ENCODE results near the gene SPANXN3. TPM values are rescaled to one million over a fixed set of nuclear protein-coding genes. Genes with fewer than 3 reads are reported as not detected.
"Not testable (repeated sequence)": the region's sequence is repeated elsewhere in the genome, so short reads cannot be mapped to it uniquely, and the experiment has no call there.

Gene SPANXN3
- not detected for polyA plus RNA-seq

GRCh38 chrX:143517375-143517774 is at the start of gene SPANXN3:
Gene SPANXN3 (minus strand): TSS chrX:143517475. CDS start chrX:143517391, 84 bp downstream.
- DNase-seq; H3K27ac Mint-ChIP-seq; H3K36me3 Mint-ChIP-seq; H3K4me3 Mint-ChIP-seq; H3K4me1 Mint-ChIP-seq; H3K27me3 Mint-ChIP-seq (ENCODE audit: low read depth in 3 of 3): not testable (repeated sequence)
- peaks cover 0 to 14% (median 6%) of the 10 kb centered on the region in 6 donors for H3K9me3 Mint-ChIP-seq

GRCh38 chrX:143536176-143536575 is 18.9 kb upstream of the SPANXN3 start:
- Mint-ChIP-seq H3K4me3 (no peak overlapping the region), H3K36me3 (no peaks in the 10 kb centered on the region), H3K9me3 (peaks cover 0 to 12% (median 1%) of the 10 kb centered on the region in 6 donors), H3K27ac (no peak overlapping the region), H3K27me3 (ENCODE audit: low read depth in 3 of 3) (peaks cover 0 to 4% (median 0%) of the 10 kb centered on the region in 3 donors), H3K4me1 (no peaks in the 10 kb centered on the region)
- DNase-seq: no peak

GRCh38 chrX:143502196-143502595 is 15.1 kb downstream of the SPANXN3 start:
- H3K27ac Mint-ChIP-seq, DNase-seq, H3K36me3 Mint-ChIP-seq: not testable (repeated sequence)

GRCh38 chrX:143500751-143501150 is 16.5 kb downstream of the SPANXN3 start:
- H3K27me3 Mint-ChIP-seq (ENCODE audit: low read depth in 3 of 3): peaks cover 0 to 4% (median 0%) of the 10 kb centered on the region in 3 donors
- no peak for DNase-seq
- H3K27ac Mint-ChIP-seq: no peak overlapping the region
- H3K9me3 Mint-ChIP-seq: peaks cover 4 to 24% (median 13%) of the 10 kb centered on the region in 6 donors
- H3K4me3 Mint-ChIP-seq: no peak overlapping the region
- H3K36me3 Mint-ChIP-seq: peaks cover 0 to 4% (median 0%) of the 10 kb centered on the region in 3 donors
- no peaks in the 10 kb centered on the region for H3K4me1 Mint-ChIP-seq

More at GRCh38 chrX:143502196-143502595, 15.1 kb downstream of the SPANXN3 start:
- not testable (repeated sequence) for H3K4me3 Mint-ChIP-seq; H3K4me1 Mint-ChIP-seq; H3K27me3 Mint-ChIP-seq (ENCODE audit: low read depth in 3 of 3)
- peaks cover 4 to 15% (median 10%) of the 10 kb centered on the region in 6 donors for H3K9me3 Mint-ChIP-seq

GRCh38 chrX:143486105-143486504 is 31.2 kb downstream of the SPANXN3 start:
- DNase-seq: no peak
- peaks cover 0 to 5% (median 0%) of the 10 kb centered on the region in 3 donors for H3K27me3 Mint-ChIP-seq (ENCODE audit: low read depth in 3 of 3)
- H3K27ac Mint-ChIP-seq: no peak overlapping the region
- H3K4me1 Mint-ChIP-seq: no peaks in the 10 kb centered on the region
- no peak overlapping the region for H3K4me3 Mint-ChIP-seq
- peaks cover 0 to 10% (median 4%) of the 10 kb centered on the region in 6 donors for H3K9me3 Mint-ChIP-seq
- H3K36me3 Mint-ChIP-seq: no peaks in the 10 kb centered on the region

- peaks cover 0 to 4% (median 0%) of the 10 kb centered on the region in 6 donors for H3K9me3 Mint-ChIP-seq
- no peak overlapping the region for H3K4me3 Mint-ChIP-seq
- H3K4me1 Mint-ChIP-seq: no peaks in the 10 kb centered on the region
- DNase-seq: no peak
- no peaks in the 10 kb centered on the region for H3K36me3 Mint-ChIP-seq
- H3K27me3 Mint-ChIP-seq (ENCODE audit: low read depth in 3 of 3): peaks cover 0 to 2% (median 2%) of the 10 kb centered on the region in 3 donors
- no peak overlapping the region for H3K27ac Mint-ChIP-seq
Observed at GRCh38 chrX:143476751-143477150, 40.5 kb downstream of the SPANXN3 start.

GRCh38 chrX:143472347-143472938 is 44.8 kb downstream of the SPANXN3 start:
- Mint-ChIP-seq H3K27me3 (ENCODE audit: low read depth in 3 of 3) (peaks cover 2 to 5% (median 4%) of the 10 kb centered on the region in 3 donors), H3K27ac (no peak overlapping the region), H3K9me3 (peaks cover 0 to 4% (median under 1%) of the 10 kb centered on the region in 6 donors), H3K4me1 (no peaks in the 10 kb centered on the region), H3K36me3 (no peaks in the 10 kb centered on the region), H3K4me3 (no peak overlapping the region)
- DNase-seq: no peak

- no peak for DNase-seq
- H3K27ac Mint-ChIP-seq: no peak overlapping the region
- H3K4me1 Mint-ChIP-seq: no peaks in the 10 kb centered on the region
- peaks cover 0 to 8% (median 0%) of the 10 kb centered on the region in 6 donors for H3K9me3 Mint-ChIP-seq
- no peaks in the 10 kb centered on the region for H3K36me3 Mint-ChIP-seq
- peaks cover 0 to 6% (median 3%) of the 10 kb centered on the region in 3 donors for H3K27me3 Mint-ChIP-seq (ENCODE audit: low read depth in 3 of 3)
- no peak overlapping the region for H3K4me3 Mint-ChIP-seq
Observed at GRCh38 chrX:143466130-143466529, 51.1 kb downstream of the SPANXN3 start.

GRCh38 chrX:143462696-143463095 is 54.6 kb downstream of the SPANXN3 start:
- DNase-seq: no peak
- Mint-ChIP-seq H3K27me3 (ENCODE audit: low read depth in 3 of 3) (peaks cover 0 to 5% (median 0%) of the 10 kb centered on the region in 3 donors), H3K36me3 (no peaks in the 10 kb centered on the region)

GRCh38 chrX:143461606-143462005 is 55.7 kb downstream of the SPANXN3 start:
- no peaks in the 10 kb centered on the region for H3K36me3 Mint-ChIP-seq
- H3K4me3 Mint-ChIP-seq: no peak overlapping the region
- DNase-seq: no peak
- H3K4me1 Mint-ChIP-seq: no peaks in the 10 kb centered on the region
- H3K27ac Mint-ChIP-seq: no peak overlapping the region
- peaks cover 0 to 14% (median 3%) of the 10 kb centered on the region in 6 donors for H3K9me3 Mint-ChIP-seq
- H3K27me3 Mint-ChIP-seq (ENCODE audit: low read depth in 3 of 3): peaks cover 0 to 5% (median 0%) of the 10 kb centered on the region in 3 donors

More at GRCh38 chrX:143462696-143463095, 54.6 kb downstream of the SPANXN3 start:
- no peak overlapping the region for H3K4me3 Mint-ChIP-seq
- no peak overlapping the region for H3K27ac Mint-ChIP-seq
- peaks cover 0 to 8% (median 3%) of the 10 kb centered on the region in 6 donors for H3K9me3 Mint-ChIP-seq
- H3K4me1 Mint-ChIP-seq: no peaks in the 10 kb centered on the region

Other genes starting within 250 kb of the SPANXN3 start
- not detected for gene SLITRK4, start 118.6 kb upstream of the SPANXN3 start, polyA plus RNA-seq
- gene SPANXN2, start 203.3 kb upstream of the SPANXN3 start, polyA plus RNA-seq: not detected

Measured in immature natural killer cell (primary cell).